Vagina (tissue), 2 donors: ENCODE results near the gene CFDP1.
"Not testable (repeated sequence)": the region's sequence is repeated elsewhere in the genome, so short reads cannot be mapped to it uniquely, and the experiment has no call there.

ENCODE experiments used
- CTCF ChIP-seq, 3 experiments: fragments of 450-650 bp in 2 of 3; fragments of 200-600 bp in 1 of 3; sonication (generic) in 1 of 3; IDR thresholded peaks; one replicate each; pipeline ENCODE4 v1.5.1; 2017 to 2019; ENCODE audit warnings: antibody characterized with exemption in 3 of 3, mild to moderate bottlenecking in 2 of 3, moderate library complexity in 2 of 3
- POLR2A ChIP-seq, 2 donors: fragments of 450-650 bp; IDR thresholded peaks; one replicate each; pipeline ENCODE4 v1.6.1; 2017; ENCODE audit warnings: antibody characterized with exemption in 2 of 2, mild to moderate bottlenecking in 2 of 2, moderate library complexity in 2 of 2
- POLR2AphosphoS5 ChIP-seq, 2 donors: sonication (generic); formaldehyde crosslinking; IDR thresholded peaks; one replicate each; pipeline ENCODE4 v1.9.0; 2017; ENCODE audit warnings: antibody characterized with exemption in 2 of 2, mild to moderate bottlenecking in 2 of 2, low read depth in 1 of 2; ENCODE audit not compliant: insufficient read depth in 1 of 2

GRCh38 chr16:75463389-75464121 lies 30.3 kb upstream of the CFDP1 start:
- not testable (repeated sequence) for TF ChIP-seq POLR2A (IDR thresholded peaks at IDR 0.05); POLR2AphosphoS5 (IDR thresholded peaks at IDR 0.05; ENCODE audit: insufficient read depth in 1 of 2, low read depth in 1 of 2); CTCF (IDR thresholded peaks at IDR 0.05)
